Motor neuron (in vitro differentiated cells): ENCODE results near the gene RESP18. TPM values are rescaled to one million over a fixed set of nuclear protein-coding genes. Genes with fewer than 3 reads are reported as not detected.

Experiments
- ATAC-seq, 8 experiments: fragments of 200-7000 bp; cut with Tn5 transposase; replicated peaks in 6 of 8; 2 replicates each; pipeline ENCODE4 v1.8.0; 2021; ENCODE audit warnings: mild to moderate bottlenecking in 8 of 8, moderate library complexity in 8 of 8
- H3K27ac ChIP-seq, 2 donors: fragments of 250-450 bp; sonication (Bioruptor Pico); 2 replicates each; pipeline ENCODE4 v1.9.0; 2021; ENCODE audit warnings: antibody characterized with exemption in 2 of 2, mild to moderate bottlenecking in 2 of 2, moderate library complexity in 1 of 2
- H3K4me1 ChIP-seq, 2 donors: fragments of 250-450 bp; sonication (Bioruptor Pico); replicated peaks in 1 of 2; 2 replicates each; pipeline ENCODE4 v1.6.1; 2021; ENCODE audit warnings: antibody characterized with exemption in 2 of 2, mild to moderate bottlenecking in 2 of 2, moderate library complexity in 1 of 2
- H3K4me3 ChIP-seq, 5 donors: fragments of 250-450 bp; sonication (Bioruptor Pico); 2 replicates each; pipeline ENCODE4 v1.9.0; 2021; ENCODE audit warnings: antibody characterized with exemption in 5 of 5, mild to moderate bottlenecking in 5 of 5, moderate library complexity in 4 of 5
- WGBS, 10 experiments: fragments of 450-650 bp; shearing (Covaris generic); methylation state at CpG; one replicate each; pipeline ENCODE4 v1.0.0; 2022; 5-methylcytosine and 5-hydroxymethylcytosine counted together
- in situ Hi-C, 9 experiments: fragments of 400-800 bp; cut with MboI; loops; one replicate each; pipeline ENCODE4 v1.15.0; 2021; ENCODE audit warnings: low sequenced_read_pairs in 9 of 9, low pct_unique_long_range_greater_than_20kb in 2 of 9; ENCODE audit not compliant: unreplicated experiment in 9 of 9
- total RNA-seq, 8 experiments: library from RNA; unstranded; fragments of 300-600 nt; gene quantifications; 2 replicates each; pipeline versions ENCODE4 v1.2.3 to v1.2.4, GENCODE V29; 2022

The RESP18 gene
- total RNA-seq, 8 experiments from 2014 or later = 1.1 TPM; not detected in 7

- Histone ChIP-seq H3K27ac (no peak overlapping the region), H3K4me1 (peaks cover 10 to 18% of the 10 kb centered on the region in 2 donors), H3K4me3 (no peak overlapping the region)
- in situ Hi-C loops = no loop called here
- ATAC-seq = peak; percentile 48 to 81 (median 66)
- 8 to 60% (median 20%) methylated on average over 1 to 5 of the region's 5 CpGs; no CpG with 5 or more reads in 4 of the 10 experiments for WGBS, 10 experiments
Observed at GRCh38 chr2:219352448-219353023, 20.0 kb upstream of the RESP18 start.

- ATAC-seq = peak; percentile 43 to 97 (median 93)
- 0 to 50% (median 0%) methylated on average over 1 to 2 of the region's 4 CpGs; no CpG with 5 or more reads in 5 of the 10 experiments for WGBS, 10 experiments
- Histone ChIP-seq H3K4me1 (peaks cover 10 to 18% of the 10 kb centered on the region in 2 donors), H3K4me3 (no peak overlapping the region), H3K27ac (peak overlapping the region in 1 of 2 donors; percentile 63)
- in situ Hi-C loops = no loop called here
Observed at GRCh38 chr2:219350710-219351221, 18.2 kb upstream of the RESP18 start.

GRCh38 chr2:219350215-219350614, 17.7 kb upstream of the RESP18 start:
- WGBS, 10 experiments = 43 to 100% (median 80%) methylated on average over 1 of the region's 3 CpGs; no CpG with 5 or more reads in 7 of the 10 experiments
- Histone ChIP-seq H3K27ac (peak overlapping the region in 1 of 2 donors; percentile 63), H3K4me1 (peaks cover 10 to 18% of the 10 kb centered on the region in 2 donors), H3K4me3 (no peak overlapping the region)
- no peak for ATAC-seq
- in situ Hi-C loops = no loop called here

- no peak overlapping the region for H3K4me3 ChIP-seq
- in situ Hi-C loops = no loop called here
- H3K4me1 ChIP-seq = peaks cover 0 to 3% of the 10 kb centered on the region in 2 donors
- peak in 3 of 8 experiments; percentile 25 to 71 (median 66) for ATAC-seq
- no peak overlapping the region for H3K27ac ChIP-seq
- WGBS, 10 experiments = 52 to 92% (median 65%) methylated on average over 2 to 6 of the region's 6 CpGs; no CpG with 5 or more reads in 3 of the 10 experiments
Observed at GRCh38 chr2:219344751-219345430, 12.3 kb upstream of the RESP18 start.

- no peak overlapping the region for H3K27ac ChIP-seq
- H3K4me3 ChIP-seq = no peak overlapping the region
- in situ Hi-C loops = no loop called here
Observed at GRCh38 chr2:219335373-219335786, 2.8 kb upstream of the RESP18 start.

DNA sequence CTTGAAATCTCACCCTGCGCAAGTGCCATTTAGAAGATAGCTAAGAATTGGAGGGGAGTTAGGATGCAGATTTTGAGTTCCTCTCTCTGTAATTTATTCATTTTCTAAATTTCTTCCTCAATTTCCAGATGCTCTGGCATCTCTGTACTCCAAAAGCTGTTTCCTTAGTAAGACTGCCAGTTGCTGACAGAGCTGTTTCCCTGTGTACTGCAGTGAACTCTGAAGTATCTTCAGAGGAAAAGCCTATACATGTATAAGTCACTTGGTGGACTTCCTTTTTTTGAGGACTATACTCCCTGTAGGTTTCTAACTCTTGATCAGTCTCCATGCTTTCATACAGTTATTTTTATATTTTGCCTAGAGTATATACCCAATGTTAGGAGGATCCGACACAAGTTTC, 1.5 kb upstream of the RESP18 start:
- no peak for ATAC-seq
- H3K4me3 ChIP-seq = no peak overlapping the region
- H3K4me1 ChIP-seq = peaks cover 0 to 4% of the 10 kb centered on the region in 2 donors
- 60 to 100% (median 86%) methylated on average over 1 to 2 of the region's 2 CpGs; no CpG with 5 or more reads in 2 of the 10 experiments for WGBS, 10 experiments
- no peak overlapping the region for H3K27ac ChIP-seq
- in situ Hi-C loops = no loop called here

More at GRCh38 chr2:219335373-219335786, 2.8 kb upstream of the RESP18 start:
- peaks cover 0 to 4% of the 10 kb centered on the region in 2 donors for H3K4me1 ChIP-seq
- peak in 7 of 8 experiments; percentile 25 to 87 (median 86) for ATAC-seq
- WGBS, 10 experiments = 0 to 48% (median 31%) methylated on average over 1 to 5 of the region's 5 CpGs; no CpG with 5 or more reads in 2 of the 10 experiments

GRCh38 chr2:219331560-219332213, 857 bp downstream of the RESP18 start:
- in situ Hi-C loops = no loop called here
- Histone ChIP-seq H3K4me3 (peak overlapping the region in 2 of 5 donors; percentile 10 to 18), H3K27ac (no peak overlapping the region), H3K4me1 (peaks cover 0 to 4% of the 10 kb centered on the region in 2 donors)
- peak; percentile 29 to 94 (median 54) for ATAC-seq
- WGBS, 10 experiments = 0 to 80% (median 13%) methylated on average over 1 to 22 of the region's 39 CpGs; no CpG with 5 or more reads in 3 of the 10 experiments

GRCh38 chr2:219327719-219328118, 4.8 kb downstream of the RESP18 start:
- Histone ChIP-seq H3K27ac (no peak overlapping the region), H3K4me1 (no peaks in the 10 kb centered on the region), H3K4me3 (no peak overlapping the region)
- in situ Hi-C loops = no loop called here
- 17 to 40% methylated on average over 1 of the region's 2 CpGs; no CpG with 5 or more reads in 8 of the 10 experiments for WGBS, 10 experiments
- peak in 1 of 8 experiments; percentile 46 for ATAC-seq

DNA sequence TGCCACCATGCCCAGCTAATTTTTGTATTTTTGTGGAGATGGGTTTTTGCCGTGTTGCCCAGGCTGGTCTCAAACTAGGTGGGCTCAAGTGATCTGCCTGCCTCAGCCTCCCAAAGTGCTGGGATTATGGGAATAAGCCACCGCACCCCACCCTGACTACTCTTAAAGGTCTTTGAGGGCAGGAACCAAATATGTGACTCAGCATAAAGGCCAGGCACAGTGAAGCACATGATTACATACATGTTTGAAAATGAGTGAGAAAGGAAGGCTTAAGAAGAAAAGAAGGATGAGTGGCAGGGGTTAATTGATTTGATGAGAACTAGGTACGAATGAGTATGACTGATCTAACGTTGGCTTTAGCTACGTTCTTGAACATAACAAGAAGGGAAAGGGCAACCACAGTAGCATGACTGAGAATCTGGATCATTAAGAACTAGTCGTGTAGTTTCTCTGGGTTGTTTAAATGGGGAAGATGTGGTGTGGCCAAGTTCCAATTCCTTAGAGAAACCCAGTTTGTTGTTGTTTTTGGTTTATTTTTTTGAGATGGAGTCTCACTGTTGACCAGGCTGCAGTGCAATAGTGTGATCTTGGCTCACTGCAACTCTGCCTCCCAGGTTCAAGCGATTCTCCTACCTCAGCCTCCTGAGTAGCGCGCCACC, 6.8 kb downstream of the RESP18 start:
- 20 to 83% (median 62%) methylated on average over 2 to 8 of the region's 9 CpGs for WGBS, 10 experiments
- in situ Hi-C loops = no loop called here

GRCh38 chr2:219325136-219325535, 7.4 kb downstream of the RESP18 start:
- Histone ChIP-seq H3K27ac (no peak overlapping the region), H3K4me3 (no peak overlapping the region), H3K4me1 (no peaks in the 10 kb centered on the region)
- 14 to 100% (median 79%) methylated on average over 1 to 3 of the region's 4 CpGs; no CpG with 5 or more reads in 3 of the 10 experiments for WGBS, 10 experiments
- ATAC-seq = no peak
- in situ Hi-C loops = no loop called here

More for the DNA sequence above, 6.8 kb downstream of the RESP18 start:
- Histone ChIP-seq H3K4me1 (no peaks in the 10 kb centered on the region), H3K27ac (no peak overlapping the region), H3K4me3 (no peak overlapping the region)
- ATAC-seq = no peak

- Histone ChIP-seq H3K4me1 (no peaks in the 10 kb centered on the region), H3K4me3 (no peak overlapping the region), H3K27ac (no peak overlapping the region)
- 0 to 63% (median 26%) methylated on average over 1 to 4 of the region's 4 CpGs; no CpG with 5 or more reads in 2 of the 10 experiments for WGBS, 10 experiments
- in situ Hi-C loops = no loop called here
- ATAC-seq = no peak
Observed at GRCh38 chr2:219323434-219323833, 9.1 kb downstream of the RESP18 start.

DNA sequence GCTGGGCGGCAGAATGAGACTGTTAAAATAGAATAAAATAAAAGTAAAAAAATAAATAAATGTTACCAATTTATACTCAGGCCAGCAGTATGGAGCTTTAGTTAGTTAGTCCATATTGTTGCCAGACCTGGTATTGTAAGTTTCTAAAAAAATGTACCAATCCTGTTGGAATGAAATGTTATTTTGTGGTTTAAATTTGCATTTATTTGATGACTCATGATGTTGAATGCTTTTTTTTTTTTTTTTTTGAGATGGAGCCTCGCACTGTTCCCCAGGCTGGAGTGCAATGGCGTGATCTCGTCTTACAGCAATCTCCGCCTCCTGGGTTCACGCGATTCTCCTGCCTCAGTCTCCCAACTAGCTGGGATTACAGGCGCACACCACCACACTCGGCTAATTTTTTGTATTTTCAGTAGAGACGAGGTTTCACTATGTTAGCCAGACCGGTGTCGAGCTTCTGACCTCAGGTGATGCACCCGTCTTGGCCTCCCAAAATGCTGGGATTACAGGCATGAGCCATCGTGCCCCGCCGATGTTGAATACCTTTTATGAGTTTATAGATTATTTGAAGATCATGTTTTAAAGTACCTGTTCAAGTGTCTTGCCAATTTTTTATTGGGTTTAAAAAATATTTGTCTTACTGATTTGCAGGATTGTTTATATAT, 17.6 kb downstream of the RESP18 start:
- no peaks in the 10 kb centered on the region for H3K4me1 ChIP-seq
- H3K4me3 ChIP-seq = no peak overlapping the region
- no peak overlapping the region for H3K27ac ChIP-seq
- WGBS, 10 experiments = 53 to 94% (median 82%) methylated on average over 1 to 13 of the region's 16 CpGs
- peak in 2 of 8 experiments; percentile 43 to 63 for ATAC-seq
- in situ Hi-C loops = no loop called here
